ENCODE results near the gene ENG.
"Not testable (repeated sequence)": the region's sequence is repeated elsewhere in the genome, so short reads cannot be mapped to it uniquely, and the experiment has no call there.

Gene ENG

GRCh38 chr9:127890053-127890452 is 35.6 kb upstream of the ENG start:
- Histone ChIP-seq H3K27ac (ENCODE audit: low read depth, low read length, severe bottlenecking) (no peak overlapping the region), H3K36me3 (ENCODE audit: control insufficient read depth, insufficient read depth, low read length) (peaks cover 78% of the 10 kb centered on the region), H3K4me1 (ENCODE audit: control insufficient read depth, insufficient read depth, low read length, poor library complexity, severe bottlenecking) (peaks cover 8% of the 10 kb centered on the region), H3K9me3 (ENCODE audit: control insufficient read depth, low read length) (peaks cover 22% of the 10 kb centered on the region), H3K4me3 (ENCODE audit: extremely low read depth, insufficient read depth, low read length, poor library complexity, severe bottlenecking) (no peak overlapping the region)
- 100% methylated on average over 1 to 2 of the region's 3 CpGs for WGBS, 2 experiments (ENCODE audit: insufficient coverage in 2 of 2)

GRCh38 chr9:127887792-127888191 is 33.3 kb upstream of the ENG start:
- Histone ChIP-seq H3K27ac (ENCODE audit: low read depth, low read length, severe bottlenecking) (no peak overlapping the region), H3K4me3 (ENCODE audit: extremely low read depth, insufficient read depth, low read length, poor library complexity, severe bottlenecking) (no peak overlapping the region), H3K36me3 (ENCODE audit: control insufficient read depth, insufficient read depth, low read length) (peaks cover 57% of the 10 kb centered on the region), H3K4me1 (ENCODE audit: control insufficient read depth, insufficient read depth, low read length, poor library complexity, severe bottlenecking) (peaks cover 16% of the 10 kb centered on the region), H3K9me3 (ENCODE audit: control insufficient read depth, low read length) (peaks cover 2% of the 10 kb centered on the region)
- WGBS, 2 experiments (ENCODE audit: insufficient coverage in 2 of 2) = 67 to 80% methylated on average over 1 of the region's 2 CpGs

GRCh38 chr9:127886401-127886972 is 32.0 kb upstream of the ENG start:
- Histone ChIP-seq H3K36me3 (ENCODE audit: control insufficient read depth, insufficient read depth, low read length) (peaks cover 47% of the 10 kb centered on the region), H3K27ac (ENCODE audit: low read depth, low read length, severe bottlenecking) (no peak overlapping the region), H3K9me3 (ENCODE audit: control insufficient read depth, low read length) (no peaks in the 10 kb centered on the region), H3K4me1 (ENCODE audit: control insufficient read depth, insufficient read depth, low read length, poor library complexity, severe bottlenecking) (peaks cover 16% of the 10 kb centered on the region), H3K4me3 (ENCODE audit: extremely low read depth, insufficient read depth, low read length, poor library complexity, severe bottlenecking) (no peak overlapping the region)
- 98 to 99% methylated on average over 13 to 14 of the region's 18 CpGs for WGBS, 2 experiments (ENCODE audit: insufficient coverage in 2 of 2)

- Histone ChIP-seq H3K4me1 (ENCODE audit: control insufficient read depth, insufficient read depth, low read length, poor library complexity, severe bottlenecking) (peaks cover 16% of the 10 kb centered on the region), H3K36me3 (ENCODE audit: control insufficient read depth, insufficient read depth, low read length) (peaks cover 39% of the 10 kb centered on the region), H3K27ac (ENCODE audit: low read depth, low read length, severe bottlenecking) (peak overlapping the region; percentile 29), H3K4me3 (ENCODE audit: extremely low read depth, insufficient read depth, low read length, poor library complexity, severe bottlenecking) (no peak overlapping the region), H3K9me3 (ENCODE audit: control insufficient read depth, low read length) (no peaks in the 10 kb centered on the region)
- WGBS, 2 experiments (ENCODE audit: insufficient coverage in 2 of 2) = 71 to 78% methylated on average over 8 to 9 of the region's 13 CpGs
Measured at GRCh38 chr9:127885508-127886281, 31.2 kb upstream of the ENG start.

- Histone ChIP-seq H3K4me3 (ENCODE audit: extremely low read depth, insufficient read depth, low read length, poor library complexity, severe bottlenecking) (no peak overlapping the region), H3K36me3 (ENCODE audit: control insufficient read depth, insufficient read depth, low read length) (peaks cover 34% of the 10 kb centered on the region), H3K27ac (ENCODE audit: low read depth, low read length, severe bottlenecking) (peak overlapping the region; percentile 29), H3K9me3 (ENCODE audit: control insufficient read depth, low read length) (no peaks in the 10 kb centered on the region), H3K4me1 (ENCODE audit: control insufficient read depth, insufficient read depth, low read length, poor library complexity, severe bottlenecking) (peaks cover 16% of the 10 kb centered on the region)
- WGBS, 2 experiments (ENCODE audit: insufficient coverage in 2 of 2) = 87 to 91% methylated on average over 12 to 15 of the region's 15 CpGs
Measured at GRCh38 chr9:127884976-127885490, 30.6 kb upstream of the ENG start.

GRCh38 chr9:127884427-127884911 is 30.0 kb upstream of the ENG start:
- Histone ChIP-seq H3K4me3 (ENCODE audit: extremely low read depth, insufficient read depth, low read length, poor library complexity, severe bottlenecking) (no peak overlapping the region), H3K36me3 (ENCODE audit: control insufficient read depth, insufficient read depth, low read length) (peaks cover 28% of the 10 kb centered on the region), H3K27ac (ENCODE audit: low read depth, low read length, severe bottlenecking) (peak overlapping the region; percentile 10), H3K4me1 (ENCODE audit: control insufficient read depth, insufficient read depth, low read length, poor library complexity, severe bottlenecking) (peaks cover 16% of the 10 kb centered on the region), H3K9me3 (ENCODE audit: control insufficient read depth, low read length) (no peaks in the 10 kb centered on the region)
- 73 to 75% methylated on average over 11 of the region's 11 CpGs for WGBS, 2 experiments (ENCODE audit: insufficient coverage in 2 of 2)

GRCh38 chr9:127883959-127884358 is 29.5 kb upstream of the ENG start:
- WGBS, 2 experiments (ENCODE audit: insufficient coverage in 2 of 2) = 97% methylated on average over 7 of the region's 7 CpGs
- Histone ChIP-seq H3K9me3 (ENCODE audit: control insufficient read depth, low read length) (no peaks in the 10 kb centered on the region), H3K4me3 (ENCODE audit: extremely low read depth, insufficient read depth, low read length, poor library complexity, severe bottlenecking) (no peak overlapping the region), H3K27ac (ENCODE audit: low read depth, low read length, severe bottlenecking) (no peak overlapping the region), H3K36me3 (ENCODE audit: control insufficient read depth, insufficient read depth, low read length) (peaks cover 23% of the 10 kb centered on the region), H3K4me1 (ENCODE audit: control insufficient read depth, insufficient read depth, low read length, poor library complexity, severe bottlenecking) (peaks cover 16% of the 10 kb centered on the region)

GRCh38 chr9:127881715-127882114 is 27.3 kb upstream of the ENG start:
- H3K4me1 ChIP-seq (ENCODE audit: control insufficient read depth, insufficient read depth, low read length, poor library complexity, severe bottlenecking) = peaks cover 21% of the 10 kb centered on the region
- not testable (repeated sequence) for H3K4me3 ChIP-seq (ENCODE audit: extremely low read depth, insufficient read depth, low read length, poor library complexity, severe bottlenecking); H3K9me3 ChIP-seq (ENCODE audit: control insufficient read depth, low read length); H3K27ac ChIP-seq (ENCODE audit: low read depth, low read length, severe bottlenecking); H3K36me3 ChIP-seq (ENCODE audit: control insufficient read depth, insufficient read depth, low read length)
- 88 to 100% methylated on average over 2 to 3 of the region's 3 CpGs for WGBS, 2 experiments (ENCODE audit: insufficient coverage in 2 of 2)

GRCh38 chr9:127880143-127880542 is 25.7 kb upstream of the ENG start:
- Histone ChIP-seq H3K9me3 (ENCODE audit: control insufficient read depth, low read length) (no peaks in the 10 kb centered on the region), H3K4me1 (ENCODE audit: control insufficient read depth, insufficient read depth, low read length, poor library complexity, severe bottlenecking) (peaks cover 23% of the 10 kb centered on the region), H3K27ac (ENCODE audit: low read depth, low read length, severe bottlenecking) (no peak overlapping the region), H3K36me3 (ENCODE audit: control insufficient read depth, insufficient read depth, low read length) (peaks cover 3% of the 10 kb centered on the region), H3K4me3 (ENCODE audit: extremely low read depth, insufficient read depth, low read length, poor library complexity, severe bottlenecking) (no peak overlapping the region)
- WGBS, 2 experiments (ENCODE audit: insufficient coverage in 2 of 2) = 79% methylated on average over 3 of the region's 8 CpGs; no CpG with 5 or more reads in 1 of the 2 experiments

- Histone ChIP-seq H3K4me1 (ENCODE audit: control insufficient read depth, insufficient read depth, low read length, poor library complexity, severe bottlenecking) (peaks cover 19% of the 10 kb centered on the region), H3K27ac (ENCODE audit: low read depth, low read length, severe bottlenecking) (no peak overlapping the region), H3K9me3 (ENCODE audit: control insufficient read depth, low read length) (no peaks in the 10 kb centered on the region), H3K36me3 (ENCODE audit: control insufficient read depth, insufficient read depth, low read length) (no peaks in the 10 kb centered on the region), H3K4me3 (ENCODE audit: extremely low read depth, insufficient read depth, low read length, poor library complexity, severe bottlenecking) (no peak overlapping the region)
- 86 to 95% methylated on average over 5 to 6 of the region's 8 CpGs for WGBS, 2 experiments (ENCODE audit: insufficient coverage in 2 of 2)
Measured at GRCh38 chr9:127878652-127879390, 24.4 kb upstream of the ENG start.

All from mesodermal cell (in vitro differentiated cells).